ENCODE data around the gene TMPO. TPM values are rescaled to one million over a fixed set of nuclear protein-coding genes. Genes with fewer than 3 reads are reported as not detected.

Gene TMPO
- polyA plus RNA-seq, 1 donor (not counting 4 experiments of a cell fraction or from before 2014, with no cell fraction given), result 41.0 TPM

GRCh38 chr12:98579835-98580234, 64.4 kb downstream of the TMPO start:
- H3K36me3 ChIP-seq (ENCODE audit: control insufficient read depth in 2 of 2, extremely low read depth in 1 of 2, insufficient read depth in 2 of 2, low read length in 2 of 2), result no peaks in the 10 kb centered on the region
- FAIRE-seq, result no peak
- H3K4me1 ChIP-seq (ENCODE audit: control insufficient read depth, extremely low read depth, insufficient read depth, low read length), result no peaks in the 10 kb centered on the region
- H4K20me1 ChIP-seq (ENCODE audit: control insufficient read depth, extremely low read depth, insufficient read depth, low read length), result no peaks in the 10 kb centered on the region
- no peak for TF ChIP-seq EZH2 (IDR thresholded peaks at IDR 0.05; ENCODE audit: low read length)
- no peak overlapping the region for H3K4me3 ChIP-seq (ENCODE audit: control insufficient read depth in 2 of 3, extremely low read depth in 1 of 3, insufficient read depth in 2 of 3, low read depth in 1 of 3, low read length in 3 of 3)
- dilution Hi-C loops (cut with MboI; ENCODE audit: extremely low pct_ligation_motif_present, low sequenced_read_pairs), result no loop called here
- DNase-seq (ENCODE audit: low read depth, low spot score), result no peak
- H3K27ac ChIP-seq (ENCODE audit: control insufficient read depth, insufficient read depth, low read length), result no peak overlapping the region
- no peaks in the 10 kb centered on the region for H3K79me2 ChIP-seq (ENCODE audit: control insufficient read depth, insufficient read depth, low read length)
- H3K4me2 ChIP-seq (ENCODE audit: control insufficient read depth, extremely low read depth, insufficient read depth, low read depth, low read length), result no peak overlapping the region
- no peaks in the 10 kb centered on the region for H3K9me3 ChIP-seq (ENCODE audit: control insufficient read depth, low read depth, low read length)
- no peak overlapping the region for H3K9ac ChIP-seq (ENCODE audit: control insufficient read depth, extremely low read depth, insufficient read depth, low read length)
- no peaks in the 10 kb centered on the region for H3K27me3 ChIP-seq (ENCODE audit: control insufficient read depth, extremely low read depth, insufficient read depth, low read length)
- H3K9me1 ChIP-seq (ENCODE audit: control insufficient read depth, extremely low read depth, insufficient read depth, low read length), result no peaks in the 10 kb centered on the region
- no peak overlapping the region for H2AFZ ChIP-seq (ENCODE audit: control insufficient read depth, low read length)

GRCh38 chr12:98580695-98581094, 65.3 kb downstream of the TMPO start:
- Histone ChIP-seq H3K36me3 (ENCODE audit: control insufficient read depth in 2 of 2, extremely low read depth in 1 of 2, insufficient read depth in 2 of 2, low read length in 2 of 2) (no peaks in the 10 kb centered on the region), H3K27me3 (ENCODE audit: control insufficient read depth, extremely low read depth, insufficient read depth, low read length) (no peaks in the 10 kb centered on the region), H3K4me3 (ENCODE audit: control insufficient read depth in 2 of 3, extremely low read depth in 1 of 3, insufficient read depth in 2 of 3, low read depth in 1 of 3, low read length in 3 of 3) (no peak overlapping the region), H3K27ac (ENCODE audit: control insufficient read depth, insufficient read depth, low read length) (no peak overlapping the region), H3K9me1 (ENCODE audit: control insufficient read depth, extremely low read depth, insufficient read depth, low read length) (no peaks in the 10 kb centered on the region), H3K4me1 (ENCODE audit: control insufficient read depth, extremely low read depth, insufficient read depth, low read length) (no peaks in the 10 kb centered on the region), H3K4me2 (ENCODE audit: control insufficient read depth, extremely low read depth, insufficient read depth, low read depth, low read length) (no peak overlapping the region), H2AFZ (ENCODE audit: control insufficient read depth, low read length) (no peak overlapping the region), H4K20me1 (ENCODE audit: control insufficient read depth, extremely low read depth, insufficient read depth, low read length) (no peaks in the 10 kb centered on the region), H3K79me2 (ENCODE audit: control insufficient read depth, insufficient read depth, low read length) (no peaks in the 10 kb centered on the region), H3K9ac (ENCODE audit: control insufficient read depth, extremely low read depth, insufficient read depth, low read length) (no peak overlapping the region), H3K9me3 (ENCODE audit: control insufficient read depth, low read depth, low read length) (no peaks in the 10 kb centered on the region)
- TF ChIP-seq EZH2 (IDR thresholded peaks at IDR 0.05; ENCODE audit: low read length), result no peak
- TF ChIP-seq CTCF (optimal IDR thresholded peaks at IDR 0.05 in 1 of 3, IDR thresholded peaks at IDR 0.05 in 1 of 3, conservative IDR thresholded peaks at IDR 0.05 in 1 of 3; ENCODE audit: extremely low read depth in 1 of 3, insufficient read depth in 2 of 3, low read length in 3 of 3), result no peak
- dilution Hi-C loops (cut with MboI; ENCODE audit: extremely low pct_ligation_motif_present, low sequenced_read_pairs), result no loop called here
- no peak for FAIRE-seq
- DNase-seq (ENCODE audit: low read depth, low spot score), result no peak

GRCh38 chr12:98581101-98581500, 65.7 kb downstream of the TMPO start:
- Histone ChIP-seq H3K4me3 (ENCODE audit: control insufficient read depth in 2 of 3, extremely low read depth in 1 of 3, insufficient read depth in 2 of 3, low read depth in 1 of 3, low read length in 3 of 3) (no peak overlapping the region), H3K27me3 (ENCODE audit: control insufficient read depth, extremely low read depth, insufficient read depth, low read length) (no peaks in the 10 kb centered on the region), H3K4me2 (ENCODE audit: control insufficient read depth, extremely low read depth, insufficient read depth, low read depth, low read length) (no peak overlapping the region), H4K20me1 (ENCODE audit: control insufficient read depth, extremely low read depth, insufficient read depth, low read length) (no peaks in the 10 kb centered on the region), H3K9me3 (ENCODE audit: control insufficient read depth, low read depth, low read length) (no peaks in the 10 kb centered on the region), H3K4me1 (ENCODE audit: control insufficient read depth, extremely low read depth, insufficient read depth, low read length) (no peaks in the 10 kb centered on the region), H3K9me1 (ENCODE audit: control insufficient read depth, extremely low read depth, insufficient read depth, low read length) (no peaks in the 10 kb centered on the region), H3K79me2 (ENCODE audit: control insufficient read depth, insufficient read depth, low read length) (no peaks in the 10 kb centered on the region), H3K9ac (ENCODE audit: control insufficient read depth, extremely low read depth, insufficient read depth, low read length) (no peak overlapping the region), H3K27ac (ENCODE audit: control insufficient read depth, insufficient read depth, low read length) (no peak overlapping the region), H2AFZ (ENCODE audit: control insufficient read depth, low read length) (no peak overlapping the region), H3K36me3 (ENCODE audit: control insufficient read depth in 2 of 2, extremely low read depth in 1 of 2, insufficient read depth in 2 of 2, low read length in 2 of 2) (no peaks in the 10 kb centered on the region)
- dilution Hi-C loops (cut with MboI; ENCODE audit: extremely low pct_ligation_motif_present, low sequenced_read_pairs), result no loop called here
- FAIRE-seq, result no peak
- TF ChIP-seq CTCF (optimal IDR thresholded peaks at IDR 0.05 in 1 of 3, IDR thresholded peaks at IDR 0.05 in 1 of 3, conservative IDR thresholded peaks at IDR 0.05 in 1 of 3; ENCODE audit: extremely low read depth in 1 of 3, insufficient read depth in 2 of 3, low read length in 3 of 3) (no peak), EZH2 (IDR thresholded peaks at IDR 0.05; ENCODE audit: low read length) (no peak)
- no peak for DNase-seq (ENCODE audit: low read depth, low spot score)

Data from keratinocyte (primary cell).